A549 (cell line): Measurements from ENCODE around the gene FRYL.

Experiments
- CHD4 ChIP-seq: fragments of 200-600 bp; sonication (generic); IDR thresholded peaks from 2 replicates; pipeline ENCODE4 v1.6.1; 2016; ENCODE audit warnings: antibody characterized with exemption, mild to moderate bottlenecking, borderline replicate concordance
- CTCF ChIP-seq: fragments of >200 bp; sonication (Bioruptor Twin); formaldehyde crosslinking; IDR thresholded peaks from 3 replicates; pipeline ENCODE4 v1.5.1; 2016
- EHMT2 ChIP-seq: fragments of 200-600 bp; sonication (generic); IDR thresholded peaks from 2 replicates; pipeline ENCODE4 v1.6.1; 2016; ENCODE audit warnings: antibody characterized with exemption, low read depth, mild to moderate bottlenecking, moderate library complexity
- POLR2A ChIP-seq: IDR thresholded peaks from 2 replicates; pipeline ENCODE4 v1.6.1; 2012; ENCODE audit warnings: mild to moderate bottlenecking, low read length
- REST ChIP-seq: fragments of 200-600 bp; sonication (generic); IDR thresholded peaks from 2 replicates; pipeline ENCODE4 v1.6.1; 2016; ENCODE audit warnings: antibody characterized with exemption, mild to moderate bottlenecking, moderate library complexity

GRCh38 chr4:48790561-48790960 lies 10.5 kb upstream of the FRYL start:
- TF ChIP-seq POLR2A (no peak), CHD4 (no peak), REST (no peak), EHMT2 (no peak), CTCF (no peak)
